Heart right ventricle (tissue), 16 donors: ENCODE data around the gene AP1S2. TPM values are rescaled to one million over a fixed set of nuclear protein-coding genes. Genes with fewer than 3 reads are reported as not detected.

Experiments
- ATAC-seq, 8 donors: fragments of 200-7000 bp; cut with Tn5 transposase; one replicate each; pipeline ENCODE4 v1.9.1; 2020; ENCODE audit warnings: mild to moderate bottlenecking in 8 of 8, moderate library complexity in 8 of 8, moderate number of reproducible peaks in 1 of 8
- DNase-seq, 2 donors: peaks; one replicate each; pipeline ENCODE4 v3.0.0-alpha.2; 2020
- H3K27ac ChIP-seq, 10 donors: fragments of 200-600 bp; sonication (generic) in 2 of 10; one replicate each; pipeline versions ENCODE4 v1.5.0 to v1.8.0; 2020 to 2022; ENCODE audit warnings: mild to moderate bottlenecking in 3 of 10
- H3K27me3 ChIP-seq, 7 donors: fragments of 200-600 bp; one replicate each; pipeline ENCODE4 v1.8.0; 2021 to 2022; ENCODE audit warnings: mild to moderate bottlenecking in 2 of 7
- H3K36me3 ChIP-seq, 9 donors: fragments of 200-600 bp; sonication (generic) in 1 of 9; one replicate each; pipeline versions ENCODE4 v1.5.0 to v1.8.0; 2020 to 2022; ENCODE audit warnings: mild to moderate bottlenecking in 2 of 9
- H3K4me1 ChIP-seq, 9 donors: fragments of 200-600 bp; sonication (generic) in 1 of 9; one replicate each; pipeline versions ENCODE4 v1.5.0 to v1.8.0; 2020 to 2022; ENCODE audit warnings: mild to moderate bottlenecking in 4 of 9
- H3K4me3 ChIP-seq, 10 donors: fragments of 200-600 bp; sonication (generic) in 2 of 10; one replicate each; pipeline versions ENCODE4 v1.5.0 to v1.8.0; 2020 to 2022; ENCODE audit warnings: mild to moderate bottlenecking in 7 of 10, moderate library complexity in 2 of 10
- H3K9me3 ChIP-seq, 11 donors: fragments of 200-600 bp in 10 of 11; sonication (generic) in 2 of 11; one replicate each; pipeline versions ENCODE4 v1.5.0 to v1.8.0; 2013 to 2022; ENCODE audit warnings: mild to moderate bottlenecking in 2 of 11, control low read depth in 1 of 11, moderate library complexity in 1 of 11
- CTCF ChIP-seq, 9 donors: fragments of 200-600 bp; sonication (generic) in 2 of 9; IDR thresholded peaks; one replicate each; pipeline versions ENCODE4 v1.5.0 to v1.8.0; 2021 to 2022; ENCODE audit warnings: antibody characterized with exemption in 9 of 9, mild to moderate bottlenecking in 5 of 9, moderate library complexity in 1 of 9
- WGBS, 2 donors: extraction: QIAGEN DNeasy Blood & Tissue Kit; methylation state at CpG; one replicate each; pipeline ENCODE4 v1.1.7; 2013; ENCODE audit warnings: inconsistent platforms in 1 of 2; 5-methylcytosine and 5-hydroxymethylcytosine counted together
- intact Hi-C, 10 donors: fragments of 100-400 bp; cut with DNase I; formaldehyde crosslinking; loops; one replicate each; pipeline versions ENCODE4 v1.11.1 to v1.14.2; 2022
- polyA plus RNA-seq, 2 donors: library from polyadenylated mRNA; stranded (reverse); fragments of 200-250 nt; gene quantifications; one replicate each; pipeline ENCODE4 v1.2.3, GENCODE V29; 2013
- total RNA-seq, 10 donors: library from RNA; stranded (reverse); fragmentation: NEBNext Ultra II Directional in 3 of 10; extraction: Animal tissue kit (Norgen Biotek cat#: 25700) in 3 of 10; gene quantifications; one replicate each; pipeline versions ENCODE4 v1.2.1 to v1.2.4, GENCODE V29; 2021 to 2023
- donor health status: Arrhythmogenic right ventricular cardiomyopathy.
- donor health status: ischemic (EF 13 %, LVEDD 7.1; RV severe dilation, severe dysfunction).
- donor health status: healthy with polysubstance abuse.
- donor health status: DM: no; HTN: yes; CAD: no.
- donor health status: DM: no; HTN: no; CAD: no.
- donor health status: ischemic (EF 25% LVEDD 6.9; RV normal size, moderate dysfunction).
- donor health status: ischemic (EF 25% LVEDD 5.7; RV mildly dilated, moderate dysfunction).
- donor health status: healthy.
- donor health status: DM: yes; HTN: yes; CAD: no.
- donor health status: Ischemic cardiomyopathy.
- donor health status: ischemic (EF 35%, LVEDD 5.7; RV mildly dilated, moderate dysfunction).
- donor health status: nonischemic (EF 11% LVEDD 7.7; RV severe dilation, severe dysfunction).
- donor health status: DM: yes; HTN: yes; CAD: no.
- donor health status: PGD.
- donor health status: ischemic (EF 29% LVEDD 5.4; RV normal size, mild dysfunction).
- donor health status: nonischemic (EF 23%, LVEDD 6.1; RV moderate dilation, normal function).

Gene AP1S2
- total and polyA plus RNA-seq, 12 donors = 47.4 to 191 (median 124) TPM

DNA sequence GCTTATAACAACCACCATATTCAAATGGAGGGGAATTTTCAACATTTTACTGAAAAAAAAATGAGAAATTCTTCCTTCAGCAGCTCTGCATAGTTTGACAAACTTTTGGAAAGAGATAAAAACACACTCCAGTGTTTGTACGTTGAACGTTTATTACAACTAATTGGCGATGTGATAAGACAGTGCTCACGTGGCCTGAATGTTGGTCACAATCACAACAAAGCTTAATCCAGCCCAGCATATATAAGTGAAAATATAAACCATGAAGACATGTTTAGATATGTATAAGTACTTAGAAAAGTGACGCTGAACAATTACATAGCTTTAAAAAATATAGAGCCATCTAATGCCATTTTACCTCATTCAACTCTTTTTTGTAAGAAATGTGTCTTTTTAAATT is 28.7 kb downstream of the AP1S2 start:
- DNase-seq = no peak
- Histone ChIP-seq H3K9me3 (no peaks in the 10 kb centered on the region), H3K36me3 (peaks cover 0 to 90% (median 0%) of the 10 kb centered on the region in 9 donors), H3K4me3 (no peak overlapping the region), H3K4me1 (no peaks in the 10 kb centered on the region), H3K27ac (no peak overlapping the region), H3K27me3 (no peaks in the 10 kb centered on the region)
- 73 to 75% methylated on average over 5 of the region's 5 CpGs for WGBS, 2 donors
- no peak for ATAC-seq
- intact Hi-C loops = no loop called here
- TF ChIP-seq CTCF (IDR thresholded peaks at IDR 0.05) = no peak

DNA sequence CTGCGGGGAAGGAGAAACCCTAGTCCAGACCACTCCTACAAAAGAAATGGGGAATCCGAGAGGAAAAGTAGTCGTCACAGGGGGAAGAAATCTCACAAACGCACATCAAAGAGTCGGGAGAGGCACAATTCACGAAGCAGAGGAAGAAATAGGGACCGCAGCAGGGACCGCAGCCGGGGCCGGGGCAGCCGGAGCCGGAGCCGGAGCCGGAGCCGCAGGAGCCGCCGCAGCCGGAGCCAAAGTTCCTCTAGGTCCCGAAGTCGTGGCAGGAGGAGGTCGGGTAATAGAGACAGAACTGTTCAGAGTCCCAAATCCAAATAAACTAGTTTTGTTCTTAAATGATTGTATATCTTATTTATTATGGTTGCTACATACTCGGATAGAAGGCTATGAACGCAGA is 31.7 kb downstream of the AP1S2 start:
- Histone ChIP-seq H3K9me3 (no peaks in the 10 kb centered on the region), H3K27me3 (no peaks in the 10 kb centered on the region), H3K4me3 (no peak overlapping the region), H3K36me3 (peaks cover 0 to 93% (median 0%) of the 10 kb centered on the region in 9 donors), H3K27ac (no peak overlapping the region), H3K4me1 (no peaks in the 10 kb centered on the region)
- intact Hi-C loops = no loop called here
- no peak for ATAC-seq
- WGBS, 2 donors = 94 to 96% methylated on average over 23 of the region's 23 CpGs
- TF ChIP-seq CTCF (IDR thresholded peaks at IDR 0.05) = no peak
- DNase-seq = no peak

DNA sequence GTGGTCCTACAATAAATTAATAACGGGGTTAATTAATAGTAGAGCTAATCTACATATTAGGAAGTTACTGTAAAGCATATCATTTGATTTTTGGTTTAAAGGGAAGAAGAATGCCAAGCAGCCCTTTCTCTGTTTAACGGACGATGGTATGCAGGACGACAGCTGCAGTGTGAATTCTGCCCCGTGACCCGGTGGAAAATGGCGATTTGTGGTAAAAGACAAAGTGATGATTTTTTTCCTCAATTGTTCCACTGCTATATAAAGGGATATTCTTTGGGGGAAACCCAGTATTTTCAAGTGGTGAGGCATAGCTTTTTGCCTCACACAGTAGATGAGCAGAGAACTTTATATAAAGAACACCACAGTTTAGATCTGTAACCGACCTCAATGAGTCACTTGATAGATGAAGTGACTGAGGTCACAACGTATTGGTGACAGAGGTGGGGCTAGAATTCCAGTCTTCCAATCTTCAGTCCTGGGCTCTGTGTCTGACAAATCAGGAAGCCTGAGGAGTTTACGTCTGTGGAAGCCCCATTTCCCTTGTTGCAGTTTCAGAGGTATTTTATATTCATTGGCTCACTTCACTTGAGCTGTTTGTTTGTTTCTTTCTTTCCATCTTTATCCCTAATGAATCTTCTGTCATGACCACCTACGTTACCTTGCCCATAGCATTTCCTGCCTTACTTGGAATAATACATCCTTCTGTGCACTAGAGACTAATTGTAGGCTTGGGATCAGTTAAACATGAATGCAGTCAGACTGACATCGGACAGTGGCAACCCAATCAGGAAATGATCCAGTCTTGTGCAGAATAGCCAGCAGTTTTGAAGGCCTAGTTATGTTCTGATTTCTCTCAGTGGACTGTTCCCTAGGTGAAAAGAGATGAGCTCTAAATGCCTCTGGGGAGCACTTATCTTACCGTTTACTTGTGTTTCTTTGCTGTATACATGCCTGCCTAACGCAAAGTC is 34.2 kb downstream of the AP1S2 start:
- Histone ChIP-seq H3K4me1 (peaks cover 0 to 15% (median 0%) of the 10 kb centered on the region in 9 donors), H3K4me3 (no peak overlapping the region), H3K9me3 (no peaks in the 10 kb centered on the region), H3K36me3 (peaks cover 0 to 94% (median 0%) of the 10 kb centered on the region in 9 donors), H3K27ac (no peak overlapping the region), H3K27me3 (no peaks in the 10 kb centered on the region)
- intact Hi-C loops = no loop called here
- ATAC-seq = no peak
- DNase-seq = no peak
- WGBS, 2 donors = 77 to 86% methylated on average over 14 of the region's 14 CpGs
- TF ChIP-seq CTCF (IDR thresholded peaks at IDR 0.05) = no peak

DNA sequence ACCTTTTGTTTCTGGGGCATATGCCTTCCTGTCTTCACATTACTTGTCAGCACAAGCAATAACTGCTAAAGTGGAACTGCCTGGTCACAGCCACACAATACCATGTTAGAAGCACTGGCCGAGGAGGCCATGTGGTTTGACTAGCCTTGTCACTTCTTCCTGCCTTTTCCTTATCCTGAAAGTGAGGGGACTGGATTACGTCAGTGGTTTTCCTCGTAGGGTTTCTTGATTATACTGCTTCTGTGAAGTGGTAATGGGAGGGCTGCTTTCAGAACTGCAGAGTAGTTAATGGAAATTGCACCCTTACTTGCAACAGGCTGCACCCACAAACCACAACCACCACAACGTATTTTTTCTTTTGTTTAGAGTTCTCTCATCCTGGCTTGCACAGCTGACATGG is 37.7 kb downstream of the AP1S2 start:
- intact Hi-C loops = no loop called here
- no peak for TF ChIP-seq CTCF (IDR thresholded peaks at IDR 0.05)
- DNase-seq (no peak), ATAC-seq (no peak)
- Histone ChIP-seq H3K27ac (peak overlapping the region in 2 of 10 donors; percentile 10 to 59), H3K9me3 (no peaks in the 10 kb centered on the region), H3K36me3 (peaks cover 0 to 100% (median 0%) of the 10 kb centered on the region in 9 donors), H3K4me3 (no peak overlapping the region), H3K27me3 (no peaks in the 10 kb centered on the region), H3K4me1 (peaks cover 0 to 15% (median 0%) of the 10 kb centered on the region in 9 donors)
- 40 to 46% methylated on average over 4 of the region's 4 CpGs for WGBS, 2 donors
